Upper lobe of left lung (tissue), 4 donors: ENCODE results near the gene DGLUCY.

Experiments
- CTCF ChIP-seq, 6 experiments: fragments of 450-650 bp in 4 of 6; fragments of 200-600 bp in 2 of 6; sonication (generic) in 2 of 6; IDR thresholded peaks; one replicate each; pipeline ENCODE4 v1.5.1; 2016 to 2019; ENCODE audit warnings: antibody characterized with exemption in 6 of 6
- EP300 ChIP-seq, 4 donors: sonication (generic); formaldehyde crosslinking; IDR thresholded peaks; one replicate each; pipeline ENCODE4 v1.5.1; 2017; ENCODE audit warnings: antibody characterized with exemption in 4 of 4, control low read depth in 2 of 4
- POLR2A ChIP-seq, 4 donors: fragments of 450-650 bp; IDR thresholded peaks; one replicate each; pipeline ENCODE4 v1.5.1; 2016 to 2017; ENCODE audit warnings: antibody characterized with exemption in 4 of 4, mild to moderate bottlenecking in 2 of 4
- POLR2AphosphoS5 ChIP-seq, 2 donors: sonication (generic); formaldehyde crosslinking; IDR thresholded peaks; one replicate each; pipeline ENCODE4 v1.5.1; 2017; ENCODE audit warnings: antibody characterized with exemption in 2 of 2

GRCh38 chr14:91229743-91230200, 115.9 kb downstream of the DGLUCY start:
- TF ChIP-seq EP300 (IDR thresholded peaks at IDR 0.05) (no peak), CTCF (IDR thresholded peaks at IDR 0.05) (no peak), POLR2A (IDR thresholded peaks at IDR 0.05) (peak in 1 of 4 donors; percentile 18), POLR2AphosphoS5 (IDR thresholded peaks at IDR 0.05) (peak in 1 of 2 donors; percentile 59)
